Prostate gland (tissue), 2 donors: ENCODE measurements around the gene PRDM1. TPM values are rescaled to one million over a fixed set of nuclear protein-coding genes. Genes with fewer than 3 reads are reported as not detected.

Experiments
- DNase-seq: peaks from one replicate; pipeline ENCODE4 v3.0.0-alpha.2; 2019; ENCODE audit warnings: low spot score
- H3K27ac ChIP-seq, 2 donors: fragments of 200-600 bp; sonication (generic); 2 replicates each; pipeline ENCODE4 v1.5.1; 2017 to 2019
- H3K27me3 ChIP-seq: fragments of 200-600 bp; sonication (generic); replicated peaks from 2 replicates; pipeline ENCODE4 v1.5.1; 2019; ENCODE audit not compliant: insufficient read depth
- H3K36me3 ChIP-seq, 2 donors: fragments of 200-600 bp; sonication (generic); 1 replicate in 1 of 2; 2 replicates in 1 of 2; pipeline versions ENCODE4 v1.5.1 to v1.8.1; 2017 to 2019
- H3K4me1 ChIP-seq: fragments of 200-600 bp; sonication (generic); replicated peaks from 2 replicates; pipeline ENCODE4 v1.5.1; 2019
- H3K4me3 ChIP-seq, 2 donors: fragments of 200-600 bp; sonication (generic); 2 replicates each; pipeline ENCODE4 v1.5.1; 2017 to 2019
- H3K9me3 ChIP-seq: fragments of 200-600 bp; sonication (generic); 2 replicates; pipeline ENCODE4 v1.5.1; 2017
- CTCF ChIP-seq, 4 experiments: fragments of 200-600 bp in 2 of 4; fragments of 450-650 bp in 2 of 4; sonication (generic) in 2 of 4; IDR thresholded peaks; 1 replicate in 3 of 4; 2 replicates in 1 of 4; pipeline ENCODE4 v1.5.1; 2016 to 2019; ENCODE audit warnings: antibody characterized with exemption in 4 of 4, mild to moderate bottlenecking in 2 of 4, moderate library complexity in 2 of 4
- POLR2A ChIP-seq: fragments of 450-650 bp; IDR thresholded peaks from one replicate; pipeline ENCODE4 v1.6.1; 2016; ENCODE audit warnings: antibody characterized with exemption, mild to moderate bottlenecking
- POLR2AphosphoS5 ChIP-seq: sonication (generic); formaldehyde crosslinking; IDR thresholded peaks from one replicate; pipeline ENCODE4 v1.6.1; 2017; ENCODE audit warnings: antibody characterized with exemption
- WGBS: methylation state at CpG from one replicate; pipeline ENCODE4 v1.1.5; 2018; 5-methylcytosine and 5-hydroxymethylcytosine counted together
- intact Hi-C: fragments of 100-400 bp; cut with DNase I; formaldehyde crosslinking; loops from one replicate; pipeline ENCODE4 v1.14.2; 2022
- total RNA-seq, 2 donors: library from RNA; depleted of rRNA; stranded (reverse); fragments of >200 nt; gene quantifications; one replicate each; pipeline ENCODE4 v1.1.0, GENCODE V29; 2016

PRDM1 gene
- total RNA-seq, 2 donors from 2014 or later, result 3.5 TPM

GRCh38 chr6:106122938-106123656 is 37.0 kb downstream of the PRDM1 start:
- no peaks in the 10 kb centered on the region for H3K36me3 ChIP-seq
- no peaks in the 10 kb centered on the region for H3K4me1 ChIP-seq
- no peaks in the 10 kb centered on the region for H3K27me3 ChIP-seq
- H3K27ac ChIP-seq, result no peak overlapping the region
- TF ChIP-seq POLR2AphosphoS5, result no peak
- no peak overlapping the region for H3K4me3 ChIP-seq
- no peaks in the 10 kb centered on the region for H3K9me3 ChIP-seq
- 83% methylated on average over 6 of the region's 6 CpGs for WGBS
- intact Hi-C loops, result no loop called here
- DNase-seq, result no peak

GRCh38 chr6:106124015-106124414 is 37.9 kb downstream of the PRDM1 start:
- H3K27ac ChIP-seq, result no peak overlapping the region
- no peaks in the 10 kb centered on the region for H3K4me1 ChIP-seq
- no peaks in the 10 kb centered on the region for H3K9me3 ChIP-seq
- TF ChIP-seq CTCF (IDR thresholded peaks at IDR 0.05), result no peak
- no peak for TF ChIP-seq POLR2A
- TF ChIP-seq POLR2AphosphoS5, result no peak
- intact Hi-C loops, result no loop called here
- H3K4me3 ChIP-seq, result no peak overlapping the region
- no peak for DNase-seq
- no peaks in the 10 kb centered on the region for H3K27me3 ChIP-seq
- 62% methylated on average over 4 of the region's 4 CpGs for WGBS
- no peaks in the 10 kb centered on the region for H3K36me3 ChIP-seq

GRCh38 chr6:106124437-106125430 is 38.6 kb downstream of the PRDM1 start:
- Histone ChIP-seq H3K36me3 (no peaks in the 10 kb centered on the region), H3K27ac (no peak overlapping the region), H3K9me3 (no peaks in the 10 kb centered on the region), H3K27me3 (no peaks in the 10 kb centered on the region), H3K4me3 (no peak overlapping the region), H3K4me1 (no peaks in the 10 kb centered on the region)
- DNase-seq, result no peak
- TF ChIP-seq POLR2A (no peak), POLR2AphosphoS5 (no peak), CTCF (IDR thresholded peaks at IDR 0.05) (no peak)
- WGBS, result 92% methylated on average over 10 of the region's 10 CpGs
- intact Hi-C loops, result no loop called here

- Histone ChIP-seq H3K36me3 (no peaks in the 10 kb centered on the region), H3K27me3 (no peaks in the 10 kb centered on the region), H3K27ac (no peak overlapping the region), H3K4me1 (no peaks in the 10 kb centered on the region), H3K9me3 (no peaks in the 10 kb centered on the region), H3K4me3 (no peak overlapping the region)
- 87% methylated on average over 11 of the region's 11 CpGs for WGBS
- DNase-seq, result no peak
- intact Hi-C loops, result no loop called here
- TF ChIP-seq CTCF (IDR thresholded peaks at IDR 0.05) (no peak), POLR2AphosphoS5 (no peak), POLR2A (no peak)
These were observed 39.8 kb downstream of the PRDM1 start for GRCh38 chr6:106125925-106126435.

- DNase-seq, result no peak
- no peaks in the 10 kb centered on the region for H3K36me3 ChIP-seq
- no peak for TF ChIP-seq POLR2AphosphoS5
- no peak for TF ChIP-seq POLR2A
- no peak for TF ChIP-seq CTCF (IDR thresholded peaks at IDR 0.05)
- intact Hi-C loops, result no loop called here
- H3K27me3 ChIP-seq, result no peaks in the 10 kb centered on the region
- H3K4me1 ChIP-seq, result no peaks in the 10 kb centered on the region
- no peaks in the 10 kb centered on the region for H3K9me3 ChIP-seq
- H3K4me3 ChIP-seq, result no peak overlapping the region
- 87% methylated on average over 3 of the region's 3 CpGs for WGBS
- H3K27ac ChIP-seq, result no peak overlapping the region
These were observed 40.3 kb downstream of the PRDM1 start for GRCh38 chr6:106126482-106126881.
